IPS-NIHi7 (cell line): ENCODE measurements around the gene KCNG4.

Experiments used
- DNase-seq: peaks from one replicate; pipeline ENCODE4 v3.0.0; 2012; ENCODE audit warnings: mixed read lengths; ENCODE audit errors: extremely low spot score

Gene KCNG4

GRCh38 chr16:84266451-84266850 is 26.6 kb upstream of the KCNG4 start:
- DNase-seq = peak; percentile 93

- DNase-seq = no peak
These were observed 23.1 kb upstream of the KCNG4 start for GRCh38 chr16:84262939-84263338.

DNA sequence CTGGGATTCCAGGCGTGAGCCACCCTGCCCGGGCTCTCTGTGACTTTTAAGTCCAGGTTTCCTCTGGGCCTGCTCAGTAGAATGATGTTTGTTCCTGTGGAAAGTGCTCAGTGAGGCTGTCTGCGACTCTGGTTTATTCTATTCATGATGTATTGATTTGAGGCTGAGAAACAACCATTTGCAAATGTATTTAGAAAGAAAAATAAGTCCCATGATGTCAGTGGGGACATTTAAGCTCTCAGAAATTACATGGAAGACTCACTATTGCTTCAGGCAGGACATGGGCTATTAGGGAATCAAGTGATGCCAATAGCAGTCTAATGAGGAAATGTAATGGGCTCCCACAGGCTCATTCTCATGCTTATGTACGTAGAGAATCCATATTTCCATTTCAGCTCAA is 22.2 kb upstream of the KCNG4 start:
- no peak for DNase-seq

DNA sequence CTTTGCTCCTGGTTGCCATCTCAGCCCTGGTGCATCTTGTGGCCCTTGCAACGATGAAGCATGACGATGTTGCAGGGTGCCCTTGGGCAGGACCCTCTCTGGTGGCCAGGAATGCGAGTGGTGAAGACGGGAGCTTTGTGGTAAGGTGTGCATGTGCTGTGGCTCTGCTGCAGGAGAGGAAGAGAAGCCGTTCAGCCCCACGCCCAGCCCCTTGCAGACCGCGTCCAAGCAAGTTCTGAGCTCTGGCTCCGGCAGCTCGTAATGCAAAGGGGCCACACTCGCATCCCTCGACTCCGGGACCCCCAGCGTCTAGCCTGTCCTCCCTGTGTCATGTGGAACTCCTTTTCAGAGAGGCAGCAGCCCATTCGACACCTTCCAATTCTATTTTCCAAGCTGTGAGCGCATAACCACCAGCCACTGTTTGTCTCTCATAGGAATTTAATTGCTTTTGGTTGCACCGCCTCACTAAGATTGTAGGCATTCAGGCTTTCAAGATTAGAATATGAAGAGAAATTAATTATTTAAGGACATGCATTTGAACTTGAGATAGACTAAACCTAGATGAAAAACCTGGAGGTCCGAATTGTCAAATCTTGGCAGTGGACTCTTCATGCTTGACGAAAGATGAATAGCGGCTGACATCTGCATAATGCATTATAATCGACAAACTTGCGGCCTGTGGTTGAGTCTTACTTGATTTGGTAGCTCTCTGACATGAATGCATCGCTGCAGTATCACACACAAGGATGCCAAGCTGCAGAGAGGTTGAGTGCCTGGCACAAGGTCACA is 21.1 kb upstream of the KCNG4 start:
- DNase-seq = no peak

GRCh38 chr16:84259691-84260090 is 19.9 kb upstream of the KCNG4 start:
- no peak for DNase-seq

GRCh38 chr16:84258266-84258665 is 18.5 kb upstream of the KCNG4 start:
- no peak for DNase-seq

DNA sequence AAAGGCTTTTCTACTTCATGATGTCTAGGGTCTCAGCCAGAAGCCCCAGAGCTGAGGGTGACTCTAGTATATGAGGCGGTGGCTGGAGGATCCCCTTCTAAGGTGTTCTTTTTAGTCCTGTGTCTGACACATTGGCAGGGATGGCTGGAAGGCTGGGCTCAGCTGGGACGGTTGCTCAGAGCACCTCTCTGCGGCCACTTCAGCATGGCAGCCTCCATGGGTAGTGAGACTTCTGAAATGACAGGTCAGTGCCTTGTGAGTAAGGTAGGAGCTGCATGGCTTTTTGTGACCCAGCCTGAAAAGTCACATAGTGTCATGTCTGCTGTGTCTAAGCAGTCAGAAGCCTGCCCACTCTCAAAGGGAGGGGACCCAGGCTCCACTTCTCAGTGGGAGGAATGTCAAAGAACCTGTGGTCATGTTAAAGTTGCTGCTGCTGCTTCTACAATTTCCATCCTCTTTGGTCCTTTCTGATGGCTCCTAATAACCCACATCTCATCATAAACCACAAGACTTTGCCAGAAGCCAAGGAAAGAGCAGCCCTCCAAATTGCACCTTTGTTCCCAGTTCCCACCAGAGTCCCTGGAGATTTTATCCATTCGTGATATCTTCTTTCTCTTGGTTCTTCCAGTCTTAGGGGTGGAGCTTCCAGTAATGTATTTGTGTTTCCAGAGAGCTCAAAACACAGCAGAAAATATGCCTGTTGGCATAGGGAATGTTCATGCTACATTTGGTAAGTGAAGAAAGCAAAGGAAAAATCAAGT is 15.4 kb upstream of the KCNG4 start:
- no peak for DNase-seq

GRCh38 chr16:84254062-84254461 is 14.2 kb upstream of the KCNG4 start:
- DNase-seq = no peak

GRCh38 chr16:84253173-84253572 is 13.4 kb upstream of the KCNG4 start:
- no peak for DNase-seq

DNA sequence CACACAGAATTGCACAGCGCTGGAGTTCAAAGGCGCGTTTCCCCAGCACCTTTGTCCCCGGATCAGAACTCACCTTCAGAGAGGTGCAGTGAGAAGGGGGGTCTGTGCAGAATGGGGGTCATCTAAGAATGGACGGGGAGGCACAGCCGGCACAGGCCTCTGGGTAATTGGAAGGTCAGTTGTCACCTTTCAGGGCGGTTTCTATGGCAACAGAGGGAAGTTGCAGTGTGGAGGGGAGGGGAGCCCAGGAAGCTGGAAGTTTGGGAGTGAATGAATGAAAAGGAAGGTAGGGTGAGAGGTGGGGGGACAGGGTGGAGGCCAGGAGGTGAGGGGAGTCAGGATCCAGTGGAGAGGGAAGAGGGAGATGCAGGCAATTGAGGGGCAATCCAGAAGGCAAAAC is 12.4 kb upstream of the KCNG4 start:
- no peak for DNase-seq

DNA sequence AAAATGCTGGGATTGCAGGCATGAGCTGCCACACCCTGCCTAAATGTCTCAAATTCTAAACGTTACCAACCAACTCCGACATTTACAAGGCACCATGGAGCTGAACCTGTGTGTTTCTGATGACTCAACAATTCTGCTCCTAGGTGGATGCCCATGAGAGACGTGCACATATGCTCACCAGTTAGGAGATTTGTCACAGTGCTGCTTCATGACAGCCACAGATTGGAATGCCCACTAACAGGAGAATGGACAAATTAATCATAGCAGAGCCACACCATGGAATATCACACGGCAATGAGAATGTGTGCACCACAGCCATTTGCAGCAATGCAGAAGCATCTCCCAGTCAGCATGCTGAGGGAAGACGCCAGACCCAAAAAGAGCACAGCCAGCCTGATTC is 8.0 kb upstream of the KCNG4 start:
- no peak for DNase-seq

GRCh38 chr16:84247331-84247730 is 7.5 kb upstream of the KCNG4 start:
- DNase-seq = no peak

DNA sequence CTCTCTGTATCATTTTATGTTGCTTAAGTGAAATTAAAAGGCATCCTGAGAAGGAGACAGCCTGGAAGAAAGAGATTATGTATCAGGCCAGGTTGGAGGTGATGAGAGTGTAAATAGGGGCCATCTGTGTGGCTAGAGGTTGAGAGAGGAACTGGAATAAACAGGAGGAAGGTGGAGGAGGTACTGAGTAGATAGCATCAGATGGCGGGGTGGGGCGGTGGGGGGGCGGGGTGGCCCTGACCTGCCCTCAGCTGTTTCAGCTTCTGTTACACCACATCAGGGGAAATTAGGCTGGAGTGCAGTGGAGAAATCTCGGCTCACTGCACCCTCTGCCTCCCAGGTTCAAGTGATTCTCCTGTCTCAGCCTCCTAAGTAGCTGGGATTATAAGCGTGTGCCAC is 6.9 kb upstream of the KCNG4 start:
- no peak for DNase-seq

- DNase-seq = no peak
These were observed 6.3 kb upstream of the KCNG4 start for GRCh38 chr16:84245956-84246678.

GRCh38 chr16:84244728-84245127 is 4.9 kb upstream of the KCNG4 start:
- no peak for DNase-seq

GRCh38 chr16:84243732-84244131 is 3.9 kb upstream of the KCNG4 start:
- no peak for DNase-seq

GRCh38 chr16:84242839-84243238 is 3.0 kb upstream of the KCNG4 start:
- DNase-seq = no peak

GRCh38 chr16:84241778-84242177 is 2.0 kb upstream of the KCNG4 start:
- no peak for DNase-seq

DNA sequence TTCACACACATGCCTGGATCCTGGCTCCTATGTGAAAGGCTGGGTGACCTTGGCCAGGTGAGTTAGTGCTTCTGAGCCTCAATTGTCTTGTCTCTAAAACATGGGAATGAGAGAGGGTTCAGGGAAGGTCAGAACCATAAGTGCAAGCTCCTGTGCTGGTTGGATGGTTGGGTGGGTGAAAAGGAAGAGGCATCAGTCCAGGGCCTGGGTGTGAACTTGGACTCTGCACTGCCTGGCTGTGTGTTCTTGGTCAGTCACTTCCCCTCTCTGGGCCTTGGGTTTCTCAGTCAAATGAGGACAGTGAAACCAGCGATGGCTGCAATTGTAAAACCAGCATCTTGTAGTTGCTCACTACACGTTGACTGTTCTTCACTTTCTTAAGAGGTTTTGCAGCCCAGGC is 643 bp upstream of the KCNG4 start:
- no peak for DNase-seq

DNA sequence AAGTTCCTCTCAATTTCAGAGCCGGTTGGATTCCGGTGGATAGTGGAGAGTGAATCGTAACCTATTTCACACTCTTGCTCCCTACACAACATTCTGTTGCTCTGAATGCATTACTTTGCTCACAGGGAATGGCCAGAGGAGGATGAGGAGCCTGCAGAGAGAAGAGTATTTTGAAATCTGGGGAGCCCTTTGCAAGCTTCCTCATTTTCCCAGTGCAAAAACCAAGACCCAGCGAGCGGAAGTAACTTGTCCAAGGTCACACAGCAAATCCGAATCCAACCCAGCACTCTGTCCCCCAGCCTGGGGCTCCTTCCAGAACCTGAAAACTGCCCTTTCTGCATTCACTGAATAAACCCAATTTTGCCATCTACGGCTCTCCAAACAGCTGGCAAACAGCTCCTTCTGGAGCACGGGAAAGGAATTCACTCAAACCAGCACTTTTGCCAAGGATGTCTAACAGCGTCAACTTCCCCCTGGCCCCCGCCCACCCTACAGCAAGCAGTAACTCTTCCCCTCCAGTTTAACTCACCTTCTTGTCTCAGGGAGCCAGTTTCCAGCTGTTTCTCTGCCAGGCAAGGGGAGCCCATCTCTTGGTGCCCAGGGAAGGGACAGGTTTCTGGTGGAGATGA is 557 bp downstream of the KCNG4 start:
- no peak for DNase-seq

- DNase-seq = no peak
These were observed 1.6 kb downstream of the KCNG4 start for GRCh38 chr16:84237994-84238750.
